HG03060 (cell line): ENCODE results near the gene CLEC2A.
"Not testable (repeated sequence)": the region's sequence is repeated elsewhere in the genome, so short reads cannot be mapped to it uniquely, and the experiment has no call there.

Experiments
- ATAC-seq: cut with Tn5 transposase; IDR thresholded peaks from one replicate; pipeline ENCODE4 v1.9.1; 2021; ENCODE audit warnings: low read depth, moderate number of reproducible peaks; ENCODE audit not compliant: unreplicated experiment

Gene CLEC2A

DNA sequence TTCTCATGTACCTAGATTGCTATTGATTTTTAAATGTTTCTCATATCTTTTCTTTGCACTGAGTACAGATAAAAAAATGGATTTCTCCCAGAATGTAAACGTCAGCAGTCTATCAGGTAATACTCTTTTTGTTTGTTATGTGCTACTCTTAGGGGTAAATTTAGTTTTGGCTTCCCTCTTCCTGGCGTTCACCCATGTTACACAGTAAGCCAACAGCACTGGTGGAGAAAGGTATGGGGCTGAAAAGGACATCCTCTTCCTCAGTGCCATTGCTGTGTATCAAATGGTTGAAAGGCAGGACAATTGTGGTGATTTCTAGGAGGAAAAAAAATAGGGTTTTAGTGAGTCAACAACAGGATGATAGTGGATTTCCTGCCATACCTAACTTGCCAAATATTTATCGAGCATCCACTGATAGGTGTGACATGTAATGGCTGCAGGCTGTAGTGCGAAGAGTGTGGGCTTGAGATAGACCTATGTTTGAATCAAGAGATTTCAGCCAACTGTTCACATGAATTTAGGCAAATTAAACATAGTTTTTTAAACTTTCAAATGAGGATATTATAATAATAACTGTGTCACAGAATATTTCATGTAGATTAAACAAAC is 43.4 kb downstream of the CLEC2A start:
- ATAC-seq = no peak

GRCh38 chr12:9883175-9883574 is 49.0 kb downstream of the CLEC2A start:
- no peak for ATAC-seq

- no peak for ATAC-seq
Measured at GRCh38 chr12:9881988-9882387, 50.2 kb downstream of the CLEC2A start.

GRCh38 chr12:9881246-9881645 is 50.9 kb downstream of the CLEC2A start, which contains the start of gene KLRF2:
Gene KLRF2 (plus strand): TSS chr12:9881489. CDS start chr12:9881596, 107 bp downstream.
- ATAC-seq = no peak

- ATAC-seq = no peak
Measured at GRCh38 chr12:9880532-9881078, 51.6 kb downstream of the CLEC2A start.

DNA sequence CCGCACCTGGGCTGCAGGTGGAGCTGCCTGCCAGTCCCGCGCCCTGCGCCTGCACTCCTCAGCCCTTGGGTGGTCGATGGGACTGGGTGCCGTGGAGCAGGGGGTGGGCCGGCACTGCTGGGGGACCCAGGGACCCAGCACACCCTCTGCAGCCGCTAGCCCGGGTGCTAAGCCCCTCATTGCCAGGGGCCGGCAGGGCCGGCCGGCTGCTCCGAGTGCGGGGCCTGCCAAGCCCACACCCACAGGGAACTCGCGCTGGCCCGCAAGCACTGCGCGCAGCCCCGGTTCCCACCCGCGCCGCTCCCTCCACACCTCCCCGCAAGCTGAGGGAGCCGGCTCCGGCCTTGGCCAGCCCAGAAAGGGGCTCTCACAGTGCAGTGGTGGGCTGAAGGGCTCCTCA is 56.0 kb downstream of the CLEC2A start:
- ATAC-seq = not testable (repeated sequence)

DNA sequence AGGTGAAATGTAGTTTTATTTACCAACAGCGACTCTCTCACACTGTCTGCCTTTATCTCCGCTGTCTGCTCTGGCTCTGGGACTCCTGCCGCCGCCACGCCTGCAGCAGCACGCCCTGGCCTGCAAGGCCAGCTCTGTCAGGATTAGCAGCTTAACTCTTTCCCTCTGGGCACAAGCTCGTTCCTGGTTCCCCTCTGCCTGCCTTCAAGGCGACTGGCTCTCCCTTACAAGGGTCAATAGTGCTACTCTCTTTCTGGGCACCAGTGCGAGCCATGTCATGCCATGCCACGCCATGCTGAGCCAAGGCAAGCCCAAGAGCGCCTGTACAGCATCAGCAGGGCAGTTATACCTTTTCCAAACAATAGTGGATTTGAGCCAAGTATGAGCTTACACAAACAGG is 59.4 kb downstream of the CLEC2A start:
- ATAC-seq = no peak

GRCh38 chr12:9872162-9872561 is 60.0 kb downstream of the CLEC2A start:
- ATAC-seq = no peak

GRCh38 chr12:9870286-9870866 is 61.8 kb downstream of the CLEC2A start:
- no peak for ATAC-seq

GRCh38 chr12:9869307-9870161 is 62.6 kb downstream of the CLEC2A start, which contains the start of gene CLEC2B:
Gene CLEC2B (minus strand): TSS chr12:9869354.
- ATAC-seq = no peak

GRCh38 chr12:9868951-9869306 is 63.2 kb downstream of the CLEC2A start:
- ATAC-seq = no peak

DNA sequence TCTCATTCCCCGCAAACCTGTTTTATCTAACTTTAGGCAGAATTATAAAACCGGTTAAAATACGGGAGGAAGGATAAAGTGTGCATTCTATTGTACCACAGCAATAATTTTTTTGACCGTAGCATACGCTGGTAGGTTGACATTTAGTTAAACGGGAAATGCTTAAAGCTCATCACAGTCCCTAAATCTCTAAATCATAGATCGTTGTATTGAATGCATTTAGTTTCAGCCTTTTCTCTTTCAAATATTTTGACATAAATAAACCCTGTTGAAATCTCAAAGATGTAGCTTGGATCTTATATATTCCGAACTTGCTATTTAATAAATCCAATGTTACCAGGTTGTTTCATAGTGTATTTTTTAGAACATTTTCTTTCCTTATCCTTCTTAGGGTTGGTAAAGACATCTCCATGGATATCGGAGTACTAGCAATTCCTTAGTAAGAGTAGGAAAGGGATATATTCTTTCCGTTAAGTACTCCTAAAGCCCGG is 63.8 kb downstream of the CLEC2A start:
- no peak for ATAC-seq

DNA sequence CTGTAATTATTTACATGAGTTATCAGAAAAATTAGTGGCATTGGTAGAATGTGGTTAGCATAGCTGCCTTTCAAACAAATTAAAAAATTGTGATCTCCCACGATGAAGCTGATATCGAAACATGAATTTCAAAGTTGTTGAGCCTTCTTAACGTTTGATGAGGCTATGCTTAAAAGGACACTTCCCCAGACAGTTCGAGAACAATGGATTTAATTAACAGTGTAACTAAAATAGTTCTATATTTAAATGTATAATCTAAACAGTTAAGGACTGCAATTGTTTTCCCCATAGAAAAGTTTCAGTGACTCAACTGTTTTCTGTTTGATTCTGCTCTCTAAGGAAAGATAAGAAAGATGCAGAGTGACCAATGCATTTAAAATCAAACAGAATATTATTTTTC is 64.6 kb downstream of the CLEC2A start:
- ATAC-seq = no peak

GRCh38 chr12:9866860-9867269 is 65.3 kb downstream of the CLEC2A start:
- no peak for ATAC-seq

DNA sequence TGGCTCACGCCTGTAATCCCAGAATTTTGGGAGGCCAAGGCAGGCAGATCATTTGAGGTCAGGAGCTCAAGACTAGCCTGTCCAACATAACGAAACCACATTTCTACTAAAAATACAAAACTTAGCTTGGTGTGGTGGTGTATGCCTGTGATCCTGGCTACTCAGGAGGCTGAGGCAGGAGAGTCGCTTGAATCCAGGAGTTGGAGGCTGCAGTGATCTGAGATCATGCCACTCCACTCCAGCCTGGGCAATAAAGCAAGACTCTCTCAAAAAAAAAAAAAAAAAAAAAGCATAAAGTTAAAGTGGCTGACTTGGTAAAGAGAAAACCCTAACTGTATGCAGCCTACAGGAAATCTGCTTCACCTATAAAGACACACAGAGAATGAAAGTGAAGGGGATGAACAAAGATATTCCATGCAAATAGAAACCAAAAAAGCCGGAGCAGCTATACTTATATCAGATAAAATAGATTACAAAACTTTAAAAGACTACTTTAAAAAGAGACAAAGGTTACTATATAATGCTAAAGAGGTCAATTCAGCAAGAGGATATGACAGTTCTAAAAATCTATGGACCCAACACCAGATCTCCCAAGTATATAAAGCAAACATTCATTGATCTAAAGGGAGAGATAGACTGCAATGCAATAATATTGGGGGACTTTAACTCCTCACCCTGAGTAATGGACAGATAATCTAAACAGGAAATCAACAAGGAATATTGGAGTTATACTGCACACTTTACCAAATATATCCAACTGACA is 67.1 kb downstream of the CLEC2A start:
- ATAC-seq = no peak
